ENCODE data around the gene SORCS3.

SORCS3 gene

DNA sequence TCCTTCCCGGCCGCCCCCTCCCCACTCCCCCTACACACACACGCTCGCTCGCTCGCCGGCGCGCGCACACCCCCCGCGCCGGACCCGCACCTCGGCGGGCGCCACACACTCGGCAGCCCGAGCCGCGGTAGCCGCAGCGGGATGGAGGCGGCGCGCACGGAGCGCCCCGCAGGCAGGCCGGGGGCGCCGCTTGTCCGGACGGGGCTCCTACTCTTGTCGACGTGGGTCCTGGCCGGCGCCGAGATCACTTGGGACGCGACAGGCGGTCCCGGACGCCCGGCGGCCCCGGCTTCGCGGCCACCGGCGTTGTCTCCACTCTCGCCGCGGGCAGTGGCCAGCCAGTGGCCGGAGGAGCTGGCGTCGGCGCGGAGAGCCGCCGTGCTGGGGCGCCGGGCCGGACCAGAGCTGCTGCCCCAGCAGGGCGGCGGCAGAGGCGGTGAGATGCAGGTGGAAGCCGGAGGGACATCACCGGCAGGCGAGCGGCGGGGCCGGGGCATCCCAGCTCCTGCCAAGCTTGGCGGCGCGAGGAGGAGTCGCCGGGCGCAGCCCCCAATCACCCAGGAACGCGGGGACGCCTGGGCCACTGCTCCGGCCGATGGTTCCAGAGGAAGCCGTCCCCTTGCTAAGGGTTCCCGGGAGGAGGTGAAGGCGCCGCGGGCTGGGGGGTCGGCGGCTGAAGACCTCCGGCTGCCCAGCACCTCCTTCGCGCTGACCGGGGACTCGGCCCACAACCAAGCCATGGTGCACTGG is at the start of gene SORCS3:
Gene SORCS3, plus strand, starts transcription at position 104 of the 750 bp plus-strand sequence.
- DNase-seq (ENCODE audit: low read depth in 2 of 2), result no peak

DNA sequence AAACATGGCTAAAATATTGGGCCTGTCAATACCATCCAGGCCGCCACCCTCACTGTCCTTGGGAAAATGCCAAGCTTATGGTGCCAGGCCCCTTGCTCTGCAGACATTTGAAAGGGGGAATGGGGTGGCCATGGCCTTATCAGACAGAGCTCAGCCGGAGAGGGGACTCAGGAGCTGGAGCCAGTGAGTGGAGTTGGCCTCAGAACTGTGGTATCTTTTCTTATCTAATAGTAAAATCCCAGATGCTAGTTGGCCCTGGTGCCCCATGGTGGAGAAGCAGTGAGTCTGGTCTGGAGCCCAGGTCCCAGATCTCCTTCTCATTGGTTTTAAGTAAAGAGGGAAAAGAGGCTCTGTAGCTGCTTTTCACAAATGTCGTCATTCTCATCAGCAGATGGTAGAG is 49.6 kb upstream of the SORCS3 start:
- no peak for DNase-seq (ENCODE audit: low read depth in 2 of 2)

DNA sequence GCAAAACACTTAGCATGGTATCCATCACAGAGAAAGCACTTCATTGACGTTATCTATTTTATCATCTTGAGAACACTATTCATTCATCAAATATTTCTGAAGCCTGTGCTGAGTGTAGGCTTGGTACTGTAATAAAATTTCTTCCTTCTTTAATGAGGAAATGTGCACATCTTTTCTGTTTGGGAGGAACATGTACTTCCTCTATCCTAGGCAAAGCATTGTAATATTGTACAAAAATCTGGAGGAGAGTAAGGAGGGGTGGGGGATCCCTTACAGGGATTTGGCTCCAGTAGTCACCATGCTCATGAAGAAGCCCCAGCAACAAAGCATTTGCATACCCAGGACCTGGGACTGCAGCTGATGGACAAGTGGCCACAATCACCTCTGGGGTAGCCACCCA is 39.9 kb upstream of the SORCS3 start:
- DNase-seq (ENCODE audit: low read depth in 2 of 2), result no peak

DNA sequence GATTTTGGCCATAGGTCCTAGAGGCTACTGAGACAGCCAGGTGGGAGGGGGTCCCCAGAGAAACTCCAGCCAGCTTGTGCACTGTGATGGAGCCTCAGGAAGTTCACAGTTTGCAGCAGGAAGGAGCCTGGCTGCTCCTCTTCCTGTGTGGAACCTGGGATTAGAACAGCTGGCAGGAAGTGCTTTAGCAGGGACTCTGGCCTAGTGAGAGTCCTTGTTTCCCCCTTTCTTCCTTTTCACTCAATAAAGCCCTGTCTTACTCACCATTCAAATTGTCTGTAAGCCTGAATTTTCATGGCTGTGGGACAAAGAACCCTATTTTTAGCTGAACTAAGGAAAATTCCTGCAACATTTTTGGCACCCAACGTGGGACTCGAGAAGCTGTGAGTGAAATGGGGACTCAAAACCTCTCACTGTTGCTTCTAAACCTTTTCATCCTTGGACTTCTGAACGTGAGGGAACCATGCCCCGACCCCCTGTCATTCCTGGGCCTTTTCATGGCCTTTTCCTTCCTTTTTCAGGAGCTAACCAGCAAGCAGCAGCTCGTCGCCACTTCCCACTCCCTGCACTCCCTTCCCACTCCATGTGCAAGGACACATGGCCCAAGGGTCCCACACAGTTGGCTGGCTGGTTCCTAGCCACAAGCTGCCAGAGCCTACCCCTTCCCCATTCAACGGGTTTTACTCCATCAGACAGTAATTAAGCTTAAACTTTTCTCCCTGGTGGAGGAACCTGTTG is 32.8 kb upstream of the SORCS3 start:
- DNase-seq (ENCODE audit: low read depth in 2 of 2), result no peak

DNA sequence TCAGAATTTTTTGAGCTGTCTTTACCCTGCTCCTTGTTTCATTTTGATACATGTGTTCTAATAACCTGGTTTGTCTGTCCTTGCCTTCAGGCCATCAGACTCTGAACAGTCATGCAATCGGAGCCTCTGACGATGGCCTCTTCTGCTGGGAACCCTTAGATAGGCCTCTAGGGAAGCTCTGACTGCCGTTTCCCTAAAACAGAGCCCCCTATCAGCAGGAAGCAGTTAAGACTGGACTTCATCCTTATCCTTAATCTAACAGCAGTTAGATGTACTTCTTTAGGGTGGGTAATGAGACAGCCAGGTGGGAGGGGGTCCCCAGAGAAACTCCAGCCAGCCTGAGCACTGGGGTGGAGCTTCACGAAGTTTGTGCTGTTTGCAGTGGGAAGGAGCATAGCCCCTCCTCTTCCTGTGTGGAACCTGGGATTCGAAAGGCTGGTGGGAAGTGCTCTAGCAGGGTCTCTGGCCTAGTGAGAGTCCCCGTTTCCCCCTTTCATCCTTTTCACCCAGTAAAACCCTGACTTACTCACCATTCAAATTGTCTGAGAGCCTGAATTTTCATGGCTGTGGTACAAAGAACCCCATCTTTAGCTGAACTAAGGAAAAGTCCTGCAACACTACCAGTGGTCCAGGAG is 28.4 kb upstream of the SORCS3 start:
- no peak for DNase-seq (ENCODE audit: low read depth in 2 of 2)

DNA sequence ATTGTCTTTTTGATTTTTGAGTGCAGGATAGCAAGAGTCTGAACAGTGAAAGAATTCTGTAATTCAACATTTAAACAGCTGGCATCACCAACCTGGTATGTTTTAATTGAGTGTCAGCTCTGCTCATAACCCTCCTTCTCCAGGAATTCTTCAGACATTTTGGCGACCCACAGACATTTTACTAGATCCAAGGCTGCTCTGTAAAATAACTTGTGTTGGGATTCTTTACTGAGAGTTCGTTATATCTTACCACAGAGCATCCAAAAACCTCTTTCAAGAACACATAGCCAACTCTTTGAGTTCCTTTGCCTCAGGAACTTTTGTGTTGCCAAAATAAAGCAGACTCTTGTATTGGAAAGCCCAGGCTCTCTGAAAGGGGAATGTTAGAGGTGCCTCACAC is 27.7 kb upstream of the SORCS3 start:
- no peak for DNase-seq (ENCODE audit: low read depth in 2 of 2)

DNA sequence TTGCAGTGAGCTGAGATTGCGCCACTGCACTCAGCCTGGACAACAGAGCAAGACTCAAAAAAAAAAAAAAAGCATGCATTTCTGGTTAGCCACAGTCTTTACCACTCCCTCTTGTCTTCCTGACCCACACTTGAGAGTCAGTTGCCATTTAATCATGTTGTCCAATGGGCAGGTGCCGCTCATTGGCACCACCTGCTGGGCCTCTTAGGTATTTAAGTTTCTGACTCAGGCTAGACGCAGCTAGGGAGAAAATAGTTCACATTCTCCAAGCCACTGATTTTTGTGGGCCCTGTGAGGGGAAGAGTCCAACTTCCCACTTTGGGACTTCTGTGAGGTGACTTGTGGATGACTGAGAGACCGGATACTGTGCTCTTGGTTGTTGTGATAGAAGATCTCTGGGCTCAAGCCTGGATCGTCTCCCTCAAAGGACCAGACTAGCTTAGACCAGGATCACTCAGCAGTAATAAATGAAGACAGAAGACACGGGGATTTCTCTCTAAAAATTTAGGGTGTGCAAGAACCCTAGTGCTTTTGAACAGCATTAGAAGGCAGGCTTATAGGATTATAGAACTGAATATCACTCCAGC is 26.8 kb upstream of the SORCS3 start:
- no peak for DNase-seq (ENCODE audit: low read depth in 2 of 2)

DNA sequence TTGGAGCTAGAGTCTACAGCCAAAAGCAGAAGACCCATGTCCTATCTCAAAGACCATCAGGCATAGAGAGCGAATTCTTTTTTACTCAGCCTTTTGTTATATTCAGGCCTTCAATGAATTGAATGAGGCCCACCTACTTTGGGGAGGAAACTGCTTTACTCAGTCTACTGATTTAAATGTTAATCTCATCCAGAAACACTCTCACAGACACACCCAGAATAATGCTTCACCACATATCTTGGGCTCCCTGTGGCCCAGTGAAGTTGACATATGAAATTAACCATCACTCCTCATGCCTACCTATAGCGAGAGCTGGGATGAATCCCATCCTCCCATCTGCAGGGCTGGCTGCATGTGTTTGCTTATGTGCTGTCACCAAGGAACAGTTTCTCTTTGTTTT is 26.0 kb upstream of the SORCS3 start:
- DNase-seq (ENCODE audit: low read depth in 2 of 2), result no peak

DNA sequence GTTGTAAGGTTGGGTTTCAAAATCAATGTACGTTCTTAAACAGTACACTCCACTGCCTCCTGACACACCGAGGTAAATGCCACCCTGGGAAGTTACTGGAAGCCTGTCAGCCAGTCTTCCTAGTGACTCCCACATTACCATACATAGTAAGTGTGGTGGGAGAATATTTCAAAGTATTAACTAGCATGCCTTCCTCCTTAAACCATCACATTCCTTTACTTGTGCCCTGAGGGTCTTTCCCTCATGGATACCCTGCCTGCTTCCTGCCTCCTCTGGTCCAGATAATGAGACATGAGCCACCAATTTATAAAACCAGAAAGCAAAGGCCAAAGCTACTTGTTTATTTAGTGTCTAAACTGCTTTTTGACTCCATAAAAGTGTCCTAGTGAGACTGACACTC is 23.3 kb upstream of the SORCS3 start:
- DNase-seq (ENCODE audit: low read depth in 2 of 2), result no peak

DNA sequence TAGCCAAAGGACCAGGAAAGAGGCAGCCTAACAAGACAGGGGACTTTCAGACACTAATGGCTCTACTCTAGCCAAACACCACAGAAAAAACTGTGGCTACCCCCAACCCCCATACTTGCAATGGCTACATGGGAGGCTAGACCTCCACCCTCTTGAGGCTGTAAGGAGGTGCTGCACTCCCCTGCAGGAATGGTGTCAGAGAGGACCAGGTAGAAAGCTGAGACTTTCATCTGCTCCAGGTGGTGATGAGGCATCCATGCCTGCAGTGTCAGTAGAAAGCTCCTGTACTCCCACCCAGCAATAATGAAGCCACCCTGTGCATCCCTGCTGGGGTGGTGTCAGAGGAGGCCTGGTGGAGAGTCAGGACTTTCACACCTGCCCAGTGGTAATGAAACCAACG is 18.9 kb upstream of the SORCS3 start:
- no peak for DNase-seq (ENCODE audit: low read depth in 2 of 2)

DNA sequence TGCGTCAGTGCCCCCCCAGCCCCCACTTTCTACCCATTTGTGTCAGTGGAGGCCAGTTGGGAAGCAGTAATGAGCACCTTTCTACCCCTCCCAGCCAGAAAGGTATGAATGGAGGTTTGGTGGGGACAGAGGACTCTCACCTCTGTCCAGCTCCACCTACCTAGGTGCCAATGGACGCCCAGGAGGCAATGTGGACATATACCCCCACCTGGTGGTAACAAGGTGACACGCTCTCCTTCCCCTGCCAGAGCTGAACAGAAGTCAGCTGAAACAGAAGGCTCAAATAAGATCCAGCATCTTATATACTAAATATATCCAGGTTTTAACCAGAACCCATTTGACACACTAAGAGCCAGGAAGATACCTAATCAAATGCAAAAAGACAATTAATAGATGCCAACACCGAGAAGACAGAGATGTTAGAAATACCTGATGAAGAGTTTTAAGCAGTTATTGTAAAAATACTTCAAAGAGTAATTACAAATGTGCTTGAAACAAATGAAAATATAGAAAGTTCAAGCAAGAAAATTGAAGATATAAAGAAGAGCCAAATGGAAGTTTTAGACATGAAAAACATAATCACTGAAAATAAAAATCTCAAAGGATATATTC is 18.4 kb upstream of the SORCS3 start:
- no peak for DNase-seq (ENCODE audit: low read depth in 2 of 2)

DNA sequence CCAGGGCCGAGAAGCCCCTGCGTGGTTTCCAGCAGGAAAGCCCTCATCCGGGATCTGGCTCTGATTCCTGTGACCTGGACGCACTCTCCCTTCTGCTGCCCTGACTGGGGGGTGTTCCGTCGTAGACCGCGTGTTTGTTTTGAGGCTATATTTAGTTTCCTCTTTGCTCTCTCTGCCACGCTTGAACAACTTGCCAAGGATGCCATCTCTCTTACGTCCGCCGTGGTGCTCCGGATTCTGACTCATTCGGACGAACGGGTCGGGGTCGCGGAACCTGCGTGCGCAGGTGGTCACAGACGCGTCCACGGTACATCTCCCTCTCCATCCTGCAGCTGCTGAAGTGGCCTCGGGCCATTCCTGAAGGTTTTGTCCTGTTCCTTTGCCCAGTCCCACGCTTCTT is 10.4 kb upstream of the SORCS3 start:
- DNase-seq (ENCODE audit: low read depth in 2 of 2), result no peak

DNA sequence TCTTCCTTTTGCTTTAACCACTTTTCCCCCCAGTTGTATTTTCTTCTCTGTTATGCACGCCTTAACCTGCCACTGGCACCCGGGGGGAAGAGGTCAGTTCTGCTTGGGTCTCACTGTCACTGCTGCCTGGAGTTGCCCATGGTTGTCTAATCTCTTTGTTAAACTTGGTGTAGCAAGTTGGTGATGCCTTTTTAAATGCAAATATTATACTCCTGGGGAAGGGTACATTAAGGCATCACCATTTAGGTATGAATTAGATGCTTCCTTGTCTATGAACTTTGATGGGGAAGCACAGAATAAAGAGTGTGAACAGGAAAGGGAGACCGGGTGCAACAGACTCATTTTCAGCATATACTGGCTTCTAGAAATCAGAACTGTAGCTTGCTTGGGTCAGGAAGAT is 9.1 kb upstream of the SORCS3 start:
- no peak for DNase-seq (ENCODE audit: low read depth in 2 of 2)

DNA sequence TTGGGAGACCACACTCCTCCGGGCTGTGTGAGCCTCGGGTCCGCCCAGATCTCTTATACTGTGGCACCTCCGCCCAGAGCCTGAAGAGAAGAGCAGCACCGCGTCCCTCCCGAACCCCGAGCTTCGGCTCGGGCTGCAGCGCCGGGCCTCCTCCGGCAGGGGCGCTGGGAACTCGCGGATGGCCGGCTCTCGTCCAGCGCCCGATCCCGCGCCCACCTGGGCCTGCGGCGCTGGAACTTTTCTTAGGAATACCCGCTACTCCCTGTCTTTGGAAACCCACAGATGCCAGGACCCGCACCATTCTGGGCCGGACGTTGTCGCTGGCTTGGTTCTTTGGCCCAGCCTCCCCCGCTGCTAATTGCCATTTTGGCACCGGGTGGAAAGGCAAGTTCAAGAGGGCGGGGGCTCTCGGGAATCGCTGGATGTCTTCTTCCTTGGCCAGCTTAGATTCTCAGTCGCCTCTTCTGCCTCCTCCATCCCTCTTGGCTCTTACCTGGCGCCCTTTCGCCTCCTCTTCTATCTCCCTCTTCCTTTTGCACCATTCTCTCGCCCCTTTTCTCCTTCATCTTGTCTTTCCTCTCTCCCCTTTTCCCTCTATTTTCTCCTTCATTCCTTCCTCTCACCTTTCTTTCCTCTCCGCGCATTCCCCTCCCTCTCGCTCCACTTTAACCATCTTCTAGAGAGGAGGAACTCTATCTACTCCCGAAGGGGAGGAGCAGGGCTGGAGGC is 2.1 kb upstream of the SORCS3 start:
- no peak for DNase-seq (ENCODE audit: low read depth in 2 of 2)

DNA sequence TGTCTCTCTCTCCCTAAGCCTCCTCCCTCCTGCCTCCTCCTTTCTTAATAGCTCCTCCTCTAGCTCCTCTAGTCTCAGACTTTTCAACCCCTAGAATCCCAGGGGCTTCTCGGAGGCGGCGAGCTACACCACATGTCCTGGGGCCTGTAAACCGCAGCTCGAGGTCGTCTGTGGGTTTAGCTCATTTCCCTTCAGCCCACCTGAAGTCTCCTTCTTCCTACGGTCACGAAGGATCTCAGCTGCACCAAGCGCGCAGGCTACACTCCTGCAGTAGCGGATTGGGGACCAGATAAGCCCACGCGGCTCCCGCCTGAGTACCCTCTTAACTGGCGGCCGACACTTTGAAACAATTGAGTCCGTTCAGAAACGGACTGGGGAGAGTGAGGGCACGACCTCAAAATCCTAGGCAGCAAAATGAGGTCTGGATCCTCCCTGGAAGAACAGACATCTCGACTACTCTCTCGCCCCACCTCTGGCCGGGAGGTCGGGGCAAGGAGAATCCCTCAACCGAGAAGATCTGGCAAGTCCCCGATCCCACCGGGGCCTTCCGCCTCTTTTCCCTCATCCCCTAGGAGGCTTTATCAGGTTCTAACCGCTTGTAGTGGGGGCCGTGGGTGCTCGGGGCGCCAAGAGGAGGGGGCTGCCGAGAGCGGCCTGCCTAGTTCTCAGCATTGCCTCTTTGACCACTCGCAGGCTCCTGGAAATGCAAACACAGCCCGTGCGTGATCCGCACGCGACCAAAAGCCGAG is 1.3 kb upstream of the SORCS3 start:
- DNase-seq (ENCODE audit: low read depth in 2 of 2), result no peak

DNA sequence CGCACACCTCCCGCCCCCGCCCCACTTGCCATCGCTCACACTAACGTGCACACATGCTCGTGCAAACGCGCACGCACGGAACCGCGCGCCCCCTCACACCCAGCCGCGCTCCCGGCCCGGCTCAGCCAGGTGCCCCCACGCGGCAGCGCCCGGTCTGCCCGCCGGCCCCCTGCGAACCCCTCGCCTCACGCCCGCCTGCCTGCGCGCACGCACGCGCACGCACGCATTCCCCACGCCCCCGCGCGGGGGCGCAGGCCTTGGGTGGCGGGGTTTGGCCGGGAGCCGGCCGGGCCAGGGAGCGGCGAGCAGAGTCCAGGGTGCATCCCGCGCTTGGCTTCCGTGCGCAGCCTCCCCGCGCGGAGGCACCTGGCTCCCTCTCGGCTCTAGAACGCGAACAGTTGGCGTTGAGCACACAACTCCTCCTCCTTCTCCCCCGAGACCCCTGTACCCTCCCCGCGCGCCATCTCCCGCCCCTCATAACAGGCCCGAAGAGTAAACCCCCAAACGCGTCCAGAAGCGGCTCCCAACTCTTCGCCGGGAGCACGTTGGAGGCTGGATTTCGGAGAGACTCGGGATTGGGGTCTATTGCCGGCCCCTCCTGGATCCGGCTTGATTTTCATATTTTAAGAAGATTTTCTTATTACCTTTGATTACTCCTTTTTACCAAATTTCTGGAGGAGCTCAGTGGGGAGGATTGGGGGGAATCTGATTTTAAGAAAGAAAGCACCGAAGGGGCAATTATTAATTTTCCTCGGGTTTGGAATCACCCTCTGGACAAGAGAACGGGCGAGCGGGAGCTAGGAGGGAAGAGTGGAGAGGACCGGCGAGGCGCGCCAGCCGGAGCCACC is 527 bp upstream of the SORCS3 start:
- DNase-seq (ENCODE audit: low read depth in 2 of 2), result no peak

DNA sequence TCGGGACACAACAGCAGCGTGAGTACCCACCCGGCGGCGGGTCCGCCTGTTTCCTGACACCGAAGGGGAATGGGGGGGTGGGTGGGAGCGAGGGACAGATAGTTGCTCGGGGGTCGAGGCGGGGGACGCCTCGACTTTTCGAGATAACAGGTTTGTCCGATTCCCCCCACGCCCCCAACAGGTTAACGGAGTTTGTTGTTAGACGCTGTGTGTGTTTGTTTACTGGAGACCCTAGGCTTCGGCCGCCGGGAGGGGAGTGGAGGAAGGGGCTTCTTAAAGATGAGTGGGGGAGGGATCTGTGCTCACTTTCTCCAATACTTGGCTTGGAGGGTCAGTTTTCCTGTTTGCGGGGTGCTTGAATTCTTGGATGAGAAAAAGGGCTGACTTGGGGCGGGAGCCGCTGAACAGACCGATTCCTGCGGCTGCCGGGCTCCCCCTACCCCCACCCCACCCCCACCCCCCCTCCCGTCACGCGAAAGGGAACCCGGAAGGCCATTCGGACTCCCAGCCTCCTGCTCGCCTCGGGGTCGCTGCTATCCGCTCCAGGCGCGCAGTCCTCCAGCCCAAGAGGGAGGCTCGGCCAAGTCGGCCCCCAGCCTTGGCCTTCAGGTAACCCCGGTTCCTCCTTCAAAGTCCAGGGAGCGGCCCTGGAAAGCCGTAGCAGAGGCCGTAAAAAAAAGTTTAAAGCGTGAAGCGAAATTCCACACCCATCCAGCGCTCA is 1.0 kb downstream of the SORCS3 start:
- DNase-seq (ENCODE audit: low read depth in 2 of 2), result no peak

DNA sequence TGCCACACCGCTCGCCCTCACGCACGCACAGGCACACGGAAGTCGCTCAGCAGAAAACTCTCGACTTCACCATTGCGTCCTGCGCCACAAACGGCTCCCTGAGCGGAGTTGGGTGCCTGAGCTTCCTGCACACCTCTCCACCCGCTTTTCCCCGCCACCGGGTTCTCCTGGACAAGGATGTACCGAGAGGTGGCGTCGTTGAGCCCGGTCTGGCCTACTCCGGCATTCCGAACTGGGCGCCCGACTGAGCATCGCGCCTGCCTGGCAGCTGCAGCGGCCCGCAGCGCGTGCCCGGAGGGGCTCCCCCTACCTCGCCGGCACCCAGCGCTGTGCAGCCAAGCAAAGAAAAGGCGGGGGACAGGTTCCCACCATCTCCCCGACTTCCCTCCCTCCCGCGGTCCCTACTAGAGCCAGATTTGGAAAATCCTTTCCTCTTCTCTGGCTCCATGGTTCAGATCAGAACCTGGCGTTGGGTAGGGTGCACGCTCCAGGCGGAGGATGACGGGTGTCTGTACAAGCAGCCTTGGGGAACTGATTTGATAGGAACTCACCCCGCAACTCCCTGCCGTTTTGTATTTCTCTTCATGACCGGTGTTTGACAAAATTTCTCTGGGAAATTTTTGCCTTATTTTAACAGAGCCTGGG is 1.7 kb downstream of the SORCS3 start:
- DNase-seq (ENCODE audit: low read depth in 2 of 2), result no peak

DNA sequence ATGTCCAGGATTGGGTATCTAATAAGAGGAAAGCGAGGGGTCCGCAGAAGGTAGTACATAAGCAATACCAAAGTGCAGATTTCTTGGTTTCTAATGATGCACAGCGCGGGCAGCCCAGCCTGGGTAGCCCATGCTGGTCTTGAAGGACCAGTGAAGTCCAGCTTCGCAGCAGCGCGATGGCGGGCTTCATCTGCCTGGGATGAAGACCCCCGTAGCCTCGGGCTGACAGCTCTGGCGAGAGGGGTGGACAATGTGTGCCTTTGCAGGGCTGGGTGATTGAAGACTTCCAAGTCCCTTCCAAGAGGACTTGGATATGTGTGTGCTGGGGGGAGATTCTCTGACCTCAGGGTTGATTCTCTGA is 2.2 kb downstream of the SORCS3 start:
- DNase-seq (ENCODE audit: low read depth in 2 of 2), result no peak
